Measurements from ENCODE around the gene ARHGAP42. TPM values are rescaled to one million over a fixed set of nuclear protein-coding genes. Genes with fewer than 3 reads are reported as not detected.
A peak's percentile ranks its signal among the peaks of the same experiment; 100 is the strongest.

Gene ARHGAP42
- total and polyA plus RNA-seq, 8 donors = 0.76 to 4.9 (median 1.8) TPM

DNA sequence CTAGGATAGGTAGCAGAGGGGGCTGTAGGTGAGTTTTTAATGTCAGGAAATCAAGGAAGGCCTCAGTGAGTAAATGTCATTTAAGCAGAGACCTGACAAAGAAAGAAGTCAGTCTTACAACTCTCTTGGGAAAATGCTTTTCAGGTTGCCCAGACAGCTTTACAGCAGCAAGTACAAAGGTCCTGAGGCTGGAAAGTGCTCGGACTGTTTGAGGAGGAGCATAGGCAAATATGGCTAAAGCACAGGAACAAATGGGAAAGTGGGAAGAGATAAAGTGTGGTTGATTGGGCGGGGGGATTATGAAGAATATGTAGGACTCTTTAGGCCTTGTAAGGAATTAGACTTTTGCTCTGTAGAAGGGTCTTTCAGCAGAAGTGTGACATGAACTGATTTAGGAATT is 125.4 kb downstream of the ARHGAP42 start:
- ATAC-seq (no peak), FAIRE-seq (no peak), DNase-seq (no peak)
- H3K36me3 ChIP-seq = no peaks in the 10 kb centered on the region
- H3K9me3 ChIP-seq = no peaks in the 10 kb centered on the region
- H3K27ac ChIP-seq = no peak overlapping the region
- no peaks in the 10 kb centered on the region for H3K27me3 ChIP-seq
- WGBS, 2 donors = 82 to 90% methylated on average over 2 of the region's 2 CpGs
- intact Hi-C loops (cut with DNase I) = no loop called here
- no peak overlapping the region for H3K4me3 ChIP-seq
- TF ChIP-seq, protein P1, sequence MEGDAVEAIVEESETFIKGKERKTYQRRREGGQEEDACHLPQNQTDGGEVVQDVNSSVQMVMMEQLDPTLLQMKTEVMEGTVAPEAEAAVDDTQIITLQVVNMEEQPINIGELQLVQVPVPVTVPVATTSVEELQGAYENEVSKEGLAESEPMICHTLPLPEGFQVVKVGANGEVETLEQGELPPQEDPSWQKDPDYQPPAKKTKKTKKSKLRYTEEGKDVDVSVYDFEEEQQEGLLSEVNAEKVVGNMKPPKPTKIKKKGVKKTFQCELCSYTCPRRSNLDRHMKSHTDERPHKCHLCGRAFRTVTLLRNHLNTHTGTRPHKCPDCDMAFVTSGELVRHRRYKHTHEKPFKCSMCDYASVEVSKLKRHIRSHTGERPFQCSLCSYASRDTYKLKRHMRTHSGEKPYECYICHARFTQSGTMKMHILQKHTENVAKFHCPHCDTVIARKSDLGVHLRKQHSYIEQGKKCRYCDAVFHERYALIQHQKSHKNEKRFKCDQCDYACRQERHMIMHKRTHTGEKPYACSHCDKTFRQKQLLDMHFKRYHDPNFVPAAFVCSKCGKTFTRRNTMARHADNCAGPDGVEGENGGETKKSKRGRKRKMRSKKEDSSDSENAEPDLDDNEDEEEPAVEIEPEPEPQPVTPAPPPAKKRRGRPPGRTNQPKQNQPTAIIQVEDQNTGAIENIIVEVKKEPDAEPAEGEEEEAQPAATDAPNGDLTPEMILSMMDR (IDR thresholded peaks at IDR 0.05) = no peak
- no peaks in the 10 kb centered on the region for H3K4me1 ChIP-seq

DNA sequence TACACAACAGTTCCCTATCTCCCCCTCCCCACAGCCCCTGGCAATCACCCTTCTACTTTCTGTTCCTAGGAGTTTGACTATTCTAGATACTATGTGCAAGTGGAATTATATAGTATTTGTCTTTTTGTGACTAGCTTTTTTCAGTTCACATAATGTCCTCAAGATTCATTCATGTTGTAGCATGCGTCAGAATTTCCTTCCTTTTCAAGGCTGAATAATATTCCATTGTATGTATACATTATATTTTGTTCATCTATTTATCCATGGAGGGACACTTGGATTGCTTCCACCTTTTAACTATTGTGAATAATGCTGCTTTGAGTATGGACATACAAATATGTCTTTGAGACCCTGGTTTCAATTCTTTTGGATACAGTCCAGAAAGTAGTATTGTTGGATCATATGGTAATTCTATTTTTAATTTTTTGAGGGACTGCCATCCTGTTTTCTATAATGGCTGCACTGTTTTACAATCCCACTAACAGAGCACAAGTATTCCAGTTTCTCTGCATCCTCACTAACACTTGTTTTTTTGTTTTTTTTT is 128.8 kb downstream of the ARHGAP42 start:
- DNase-seq (no peak), FAIRE-seq (no peak), ATAC-seq (no peak)
- no peaks in the 10 kb centered on the region for H3K36me3 ChIP-seq
- no peak overlapping the region for H3K4me3 ChIP-seq
- H3K4me1 ChIP-seq = no peaks in the 10 kb centered on the region
- no peaks in the 10 kb centered on the region for H3K9me3 ChIP-seq
- no peaks in the 10 kb centered on the region for H3K27me3 ChIP-seq
- TF ChIP-seq, protein P1 (IDR thresholded peaks at IDR 0.05) = no peak
- intact Hi-C loops (cut with DNase I) = no loop called here
- 92 to 97% methylated on average over 1 of the region's 1 CpG for WGBS, 2 donors
- H3K27ac ChIP-seq = no peak overlapping the region

DNA sequence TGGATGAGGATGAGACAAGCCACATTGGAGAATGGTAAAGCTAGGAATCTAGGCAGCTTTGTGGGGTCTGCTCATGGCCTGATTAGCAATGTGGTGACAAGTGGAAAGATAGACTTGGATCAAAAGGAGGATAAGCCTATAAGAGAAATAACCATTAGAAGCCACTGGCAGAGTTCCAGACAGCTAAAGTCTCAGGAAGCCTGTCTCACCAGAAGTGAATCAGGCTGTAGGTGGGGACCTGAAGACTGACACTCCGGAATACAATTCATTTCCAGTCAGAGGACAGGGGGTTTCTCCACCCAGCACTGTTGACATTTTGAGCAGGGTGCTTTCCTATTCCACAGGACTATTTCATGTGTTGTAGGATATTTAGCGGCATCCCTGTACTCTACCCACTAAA is 129.7 kb downstream of the ARHGAP42 start:
- intact Hi-C loops (cut with DNase I) = no loop called here
- no peaks in the 10 kb centered on the region for H3K36me3 ChIP-seq
- no peak overlapping the region for H3K4me3 ChIP-seq
- 89 to 98% methylated on average over 2 of the region's 2 CpGs for WGBS, 2 donors
- FAIRE-seq = no peak
- TF ChIP-seq, protein P1 (IDR thresholded peaks at IDR 0.05) = no peak
- DNase-seq = no peak
- ATAC-seq = no peak
- no peaks in the 10 kb centered on the region for H3K9me3 ChIP-seq
- no peaks in the 10 kb centered on the region for H3K4me1 ChIP-seq
- no peaks in the 10 kb centered on the region for H3K27me3 ChIP-seq
- no peak overlapping the region for H3K27ac ChIP-seq

DNA sequence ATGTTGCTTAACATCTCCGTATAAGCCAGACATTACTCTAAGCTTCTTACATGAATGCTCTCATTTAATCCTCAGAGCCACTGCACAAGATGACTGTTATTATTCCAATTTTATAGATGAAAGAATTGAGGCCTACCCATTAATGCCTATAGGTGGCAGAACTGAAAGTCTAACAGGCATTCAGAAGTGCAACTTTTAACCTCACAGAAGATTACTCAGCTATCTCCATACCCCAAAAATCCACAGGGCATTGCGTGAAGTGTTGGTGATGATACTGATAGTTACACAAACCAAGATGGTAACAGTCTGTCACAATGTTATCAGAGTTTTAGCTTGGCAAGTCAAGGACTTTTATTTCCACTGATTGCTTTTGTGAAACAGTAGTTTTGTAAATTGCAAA is 130.5 kb downstream of the ARHGAP42 start:
- H3K27me3 ChIP-seq = no peaks in the 10 kb centered on the region
- no peak overlapping the region for H3K27ac ChIP-seq
- H3K4me3 ChIP-seq = no peak overlapping the region
- TF ChIP-seq, protein P1 (IDR thresholded peaks at IDR 0.05) = no peak
- H3K36me3 ChIP-seq = no peaks in the 10 kb centered on the region
- intact Hi-C loops (cut with DNase I) = no loop called here
- ATAC-seq (no peak), DNase-seq (no peak), FAIRE-seq (no peak)
- H3K4me1 ChIP-seq = no peaks in the 10 kb centered on the region
- H3K9me3 ChIP-seq = no peaks in the 10 kb centered on the region
- 72 to 78% methylated on average over 2 of the region's 2 CpGs for WGBS, 2 donors

DNA sequence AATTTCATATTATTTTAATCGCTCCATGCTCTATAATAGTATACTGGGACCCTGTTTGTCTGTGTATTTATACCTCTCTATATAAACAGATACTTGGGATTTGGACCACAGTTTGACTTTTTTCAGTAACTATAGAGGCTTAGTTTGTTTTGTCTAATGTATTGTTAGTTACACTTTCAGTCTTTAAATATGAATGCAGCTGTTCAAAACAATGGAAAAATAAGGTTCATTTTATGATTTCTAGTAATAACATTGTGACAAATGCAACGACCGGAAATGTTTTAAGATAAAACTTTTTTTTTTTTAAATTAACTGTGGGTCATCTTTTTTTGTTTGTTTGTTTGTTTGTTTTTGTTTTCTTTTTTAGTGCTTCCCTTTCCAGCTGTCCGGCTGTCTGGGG is 133.5 kb downstream of the ARHGAP42 start:
- no peaks in the 10 kb centered on the region for H3K36me3 ChIP-seq
- intact Hi-C loops (cut with DNase I) = no loop called here
- TF ChIP-seq, protein P1 (IDR thresholded peaks at IDR 0.05) = no peak
- H3K4me3 ChIP-seq = no peak overlapping the region
- no peaks in the 10 kb centered on the region for H3K27me3 ChIP-seq
- no peak overlapping the region for H3K27ac ChIP-seq
- no peaks in the 10 kb centered on the region for H3K9me3 ChIP-seq
- peak; percentile 47 for FAIRE-seq
- WGBS, 2 donors = 80 to 94% methylated on average over 4 of the region's 4 CpGs
- H3K4me1 ChIP-seq = no peaks in the 10 kb centered on the region
- DNase-seq = no peak
- no peak for ATAC-seq
